Mononuclear cell (primary cell): ENCODE measurements around the gene FZD8. TPM values are rescaled to one million over a fixed set of nuclear protein-coding genes. Genes with fewer than 3 reads are reported as not detected.
A peak's percentile ranks its signal among the peaks of the same experiment; 100 is the strongest.
"Not testable (repeated sequence)": the region's sequence is repeated elsewhere in the genome, so short reads cannot be mapped to it uniquely, and the experiment has no call there.

ENCODE experiments used
- H3K27me3 ChIP-seq: 2 replicates; pipeline ENCODE4 v1.6.0; 2011; ENCODE audit warnings: low read length, control low read depth; ENCODE audit not compliant: insufficient read depth
- H3K4me1 ChIP-seq: 2 replicates; pipeline ENCODE4 v1.5.1; 2011; ENCODE audit warnings: mild to moderate bottlenecking, low read length, control low read depth; ENCODE audit not compliant: insufficient read depth
- H3K4me3 ChIP-seq: 2 replicates; pipeline ENCODE4 v1.5.1; 2011; ENCODE audit warnings: mild to moderate bottlenecking, low read length, moderate library complexity
- H3K9me3 ChIP-seq: 2 replicates; pipeline ENCODE4 v1.5.1; 2011; ENCODE audit warnings: low read depth, mild to moderate bottlenecking, control low read depth, low read length
- total RNA-seq: library from RNA; depleted of rRNA; stranded (reverse); fragments of >200 nt; gene quantifications from one replicate; pipeline ENCODE4 v1.2.3, GENCODE V29; 2012

FZD8 gene
- total RNA-seq, result 0.94 TPM

- Histone ChIP-seq H3K4me3 (peak within 1 kb of the TSS; percentile 43), H3K4me1 (peaks cover 30% of the 10 kb centered on the region), H3K9me3 (no peaks in the 10 kb centered on the region), H3K27me3 (peaks cover 57% of the 10 kb centered on the region)
These were observed at the start of gene FZD8 for GRCh38 chr10:35642035-35642792. FZD8 (minus strand) TSS chr10:35642296; CDS start chr10:35641429, 867 bp downstream.

GRCh38 chr10:35691522-35692236 is 49.6 kb upstream of the FZD8 start:
- no peaks in the 10 kb centered on the region for H3K4me1 ChIP-seq
- H3K27me3 ChIP-seq, result no peaks in the 10 kb centered on the region
- no peak overlapping the region for H3K4me3 ChIP-seq
- H3K9me3 ChIP-seq, result no peaks in the 10 kb centered on the region

GRCh38 chr10:35690534-35690933 is 48.4 kb upstream of the FZD8 start:
- Histone ChIP-seq H3K27me3 (no peaks in the 10 kb centered on the region), H3K4me3 (no peak overlapping the region), H3K4me1 (no peaks in the 10 kb centered on the region), H3K9me3 (no peaks in the 10 kb centered on the region)

- not testable (repeated sequence) for H3K27me3 ChIP-seq, H3K9me3 ChIP-seq, H3K4me3 ChIP-seq
These were observed 43.8 kb upstream of the FZD8 start for GRCh38 chr10:35685858-35686257.

GRCh38 chr10:35685402-35685801 is 43.3 kb upstream of the FZD8 start:
- Histone ChIP-seq H3K27me3 (no peaks in the 10 kb centered on the region), H3K9me3 (no peaks in the 10 kb centered on the region), H3K4me3 (no peak overlapping the region), H3K4me1 (no peaks in the 10 kb centered on the region)

More at GRCh38 chr10:35685858-35686257, 43.8 kb upstream of the FZD8 start:
- not testable (repeated sequence) for H3K4me1 ChIP-seq

- Histone ChIP-seq H3K27me3 (no peaks in the 10 kb centered on the region), H3K4me3 (no peak overlapping the region), H3K4me1 (no peaks in the 10 kb centered on the region), H3K9me3 (no peaks in the 10 kb centered on the region)
These were observed 42.5 kb upstream of the FZD8 start for GRCh38 chr10:35684586-35684985.

GRCh38 chr10:35675846-35676245 is 33.8 kb upstream of the FZD8 start:
- H3K4me1 ChIP-seq, result no peaks in the 10 kb centered on the region
- no peak overlapping the region for H3K4me3 ChIP-seq
- no peaks in the 10 kb centered on the region for H3K27me3 ChIP-seq
- H3K9me3 ChIP-seq, result no peaks in the 10 kb centered on the region

- Histone ChIP-seq H3K4me1 (no peaks in the 10 kb centered on the region), H3K4me3 (no peak overlapping the region), H3K9me3 (no peaks in the 10 kb centered on the region), H3K27me3 (no peaks in the 10 kb centered on the region)
These were observed 32.7 kb upstream of the FZD8 start for GRCh38 chr10:35674843-35675242.

GRCh38 chr10:35668865-35669650 is 27.0 kb upstream of the FZD8 start:
- Histone ChIP-seq H3K27me3 (no peaks in the 10 kb centered on the region), H3K4me1 (no peaks in the 10 kb centered on the region), H3K9me3 (no peaks in the 10 kb centered on the region), H3K4me3 (no peak overlapping the region)

- H3K4me1 ChIP-seq, result no peaks in the 10 kb centered on the region
- H3K9me3 ChIP-seq, result no peaks in the 10 kb centered on the region
- no peaks in the 10 kb centered on the region for H3K27me3 ChIP-seq
- H3K4me3 ChIP-seq, result no peak overlapping the region
These were observed 25.9 kb upstream of the FZD8 start for GRCh38 chr10:35667971-35668370.

- Histone ChIP-seq H3K4me3 (no peak overlapping the region), H3K27me3 (no peaks in the 10 kb centered on the region), H3K4me1 (no peaks in the 10 kb centered on the region), H3K9me3 (no peaks in the 10 kb centered on the region)
These were observed 25.3 kb upstream of the FZD8 start for GRCh38 chr10:35667270-35667889.

GRCh38 chr10:35661236-35661635 is 19.1 kb upstream of the FZD8 start:
- H3K4me3 ChIP-seq, result no peak overlapping the region
- H3K4me1 ChIP-seq, result no peaks in the 10 kb centered on the region
- peaks cover 4% of the 10 kb centered on the region for H3K27me3 ChIP-seq
- no peaks in the 10 kb centered on the region for H3K9me3 ChIP-seq

GRCh38 chr10:35659456-35659855 is 17.4 kb upstream of the FZD8 start:
- Histone ChIP-seq H3K27me3 (peaks cover 4% of the 10 kb centered on the region), H3K4me3 (no peak overlapping the region), H3K4me1 (no peaks in the 10 kb centered on the region), H3K9me3 (no peaks in the 10 kb centered on the region)

- H3K9me3 ChIP-seq, result no peaks in the 10 kb centered on the region
- peaks cover 4% of the 10 kb centered on the region for H3K27me3 ChIP-seq
- no peaks in the 10 kb centered on the region for H3K4me1 ChIP-seq
- H3K4me3 ChIP-seq, result no peak overlapping the region
These were observed 15.5 kb upstream of the FZD8 start for GRCh38 chr10:35657621-35658020.

- Histone ChIP-seq H3K4me1 (no peaks in the 10 kb centered on the region), H3K27me3 (peaks cover 4% of the 10 kb centered on the region), H3K4me3 (no peak overlapping the region), H3K9me3 (no peaks in the 10 kb centered on the region)
These were observed 10.7 kb upstream of the FZD8 start for GRCh38 chr10:35652824-35653223.
